Neuronal stem cell (in vitro differentiated cells): ENCODE data around the gene SPATS2.

Experiments used
- DNase-seq: peaks from one replicate; pipeline ENCODE4 v3.0.0-alpha.2; 2013; ENCODE audit warnings: low spot score
- H2AFZ ChIP-seq: one replicate; pipeline ENCODE4 v1.6.1; 2013; ENCODE audit warnings: mild to moderate bottlenecking, low read length, inconsistent platforms
- H2AK5ac ChIP-seq: 2 replicates; pipeline ENCODE4 v1.6.1; 2013; ENCODE audit warnings: low read depth, mild to moderate bottlenecking, inconsistent platforms, low read length, moderate library complexity, mixed read lengths
- H2BK120ac ChIP-seq: 2 replicates; pipeline ENCODE4 v1.6.1; 2013; ENCODE audit warnings: low read depth, mild to moderate bottlenecking, inconsistent platforms, low read length, moderate library complexity, mixed read lengths
- H2BK12ac ChIP-seq: one replicate; pipeline ENCODE4 v1.6.1; 2013; ENCODE audit warnings: low read length, inconsistent platforms
- H2BK15ac ChIP-seq: 2 replicates; pipeline ENCODE4 v1.6.1; 2013; ENCODE audit warnings: mild to moderate bottlenecking, low read length, inconsistent platforms, mixed read lengths
- H2BK5ac ChIP-seq: one replicate; pipeline ENCODE4 v1.6.1; 2013; ENCODE audit warnings: inconsistent platforms, mild to moderate bottlenecking, low read length, moderate library complexity
- H3K14ac ChIP-seq: one replicate; pipeline ENCODE4 v1.6.1; 2013; ENCODE audit warnings: low read length, inconsistent platforms
- H3K18ac ChIP-seq: 2 replicates; pipeline ENCODE4 v1.6.1; 2013; ENCODE audit warnings: low read length, inconsistent platforms
- H3K23ac ChIP-seq: 2 replicates; pipeline ENCODE4 v1.6.1; 2013; ENCODE audit warnings: low read depth, mild to moderate bottlenecking, mixed read lengths, low read length, inconsistent platforms; ENCODE audit not compliant: poor library complexity
- H3K27ac ChIP-seq: replicated peaks from 3 replicates; pipeline ENCODE4 v1.5.1; 2013; ENCODE audit warnings: low read length, inconsistent platforms
- H3K27me3 ChIP-seq, 3 experiments: 2 replicates each; pipeline ENCODE4 v1.6.1; 2013; ENCODE audit warnings: low read length in 3 of 3, mild to moderate bottlenecking in 2 of 3, inconsistent platforms in 1 of 3, low read depth in 1 of 3, mixed read lengths in 1 of 3, moderate library complexity in 1 of 3; ENCODE audit not compliant: control insufficient read depth in 3 of 3, insufficient read depth in 3 of 3
- H3K36me3 ChIP-seq, 2 donors: replicated peaks in 1 of 2; 2 replicates each; pipeline ENCODE4 v1.6.1; 2013; ENCODE audit warnings: low read length in 2 of 2; ENCODE audit not compliant: control insufficient read depth in 2 of 2, insufficient read depth in 2 of 2
- H3K4ac ChIP-seq: 2 replicates; pipeline ENCODE4 v1.6.1; 2013; ENCODE audit warnings: inconsistent platforms, mild to moderate bottlenecking, low read length, moderate library complexity
- H3K4me1 ChIP-seq, 2 donors: 1 replicate in 1 of 2; 2 replicates in 1 of 2; pipeline ENCODE4 v1.6.1; 2013; ENCODE audit warnings: low read length in 2 of 2, low read depth in 1 of 2; ENCODE audit not compliant: control insufficient read depth in 2 of 2, insufficient read depth in 1 of 2
- H3K4me2 ChIP-seq: one replicate; pipeline ENCODE4 v1.6.1; 2013; ENCODE audit warnings: mild to moderate bottlenecking, low read length, inconsistent platforms; ENCODE audit not compliant: insufficient read depth, poor library complexity, severe bottlenecking
- H3K4me3 ChIP-seq, 2 donors: 2 replicates each; pipeline ENCODE4 v1.5.1; 2013; ENCODE audit warnings: low read length in 2 of 2, mild to moderate bottlenecking in 2 of 2, inconsistent platforms in 1 of 2, moderate library complexity in 1 of 2
- H3K79me1 ChIP-seq: one replicate; pipeline ENCODE4 v1.6.1; 2013; ENCODE audit warnings: low read depth, mild to moderate bottlenecking, inconsistent platforms, low read length, moderate library complexity
- H3K9ac ChIP-seq: one replicate; pipeline ENCODE4 v1.6.1; 2013; ENCODE audit warnings: mild to moderate bottlenecking, low read depth, low read length, inconsistent platforms; ENCODE audit not compliant: poor library complexity
- H3K9me3 ChIP-seq, 2 donors: replicated peaks in 1 of 2; 2 replicates each; pipeline versions ENCODE3 to v1.6.1; 2013; ENCODE audit warnings: low read length in 2 of 2, mild to moderate bottlenecking in 2 of 2, inconsistent platforms in 1 of 2, low read depth in 1 of 2, mixed read lengths in 1 of 2, moderate library complexity in 1 of 2; ENCODE audit not compliant: control insufficient read depth in 2 of 2, insufficient read depth in 1 of 2
- H4K8ac ChIP-seq: one replicate; pipeline ENCODE4 v1.6.1; 2013; ENCODE audit warnings: low read depth, mild to moderate bottlenecking, inconsistent platforms, low read length, moderate library complexity
- H4K91ac ChIP-seq: one replicate; pipeline ENCODE4 v1.6.1; 2013; ENCODE audit warnings: low read length, low read depth, mild to moderate bottlenecking, inconsistent platforms; ENCODE audit not compliant: poor library complexity
- WGBS, 2 donors: extraction: QIAGEN DNeasy Blood & Tissue Kit; methylation state at CpG; one replicate each; pipeline ENCODE4 v1.1.7; 2013; ENCODE audit warnings: missing lambda C conversion rate in 2 of 2, mixed read lengths in 1 of 2; ENCODE audit not compliant: insufficient read length in 2 of 2, insufficient replicate concordance in 1 of 2; ENCODE audit errors: extremely low coverage in 2 of 2; 5-methylcytosine and 5-hydroxymethylcytosine counted together

The SPATS2 gene

DNA sequence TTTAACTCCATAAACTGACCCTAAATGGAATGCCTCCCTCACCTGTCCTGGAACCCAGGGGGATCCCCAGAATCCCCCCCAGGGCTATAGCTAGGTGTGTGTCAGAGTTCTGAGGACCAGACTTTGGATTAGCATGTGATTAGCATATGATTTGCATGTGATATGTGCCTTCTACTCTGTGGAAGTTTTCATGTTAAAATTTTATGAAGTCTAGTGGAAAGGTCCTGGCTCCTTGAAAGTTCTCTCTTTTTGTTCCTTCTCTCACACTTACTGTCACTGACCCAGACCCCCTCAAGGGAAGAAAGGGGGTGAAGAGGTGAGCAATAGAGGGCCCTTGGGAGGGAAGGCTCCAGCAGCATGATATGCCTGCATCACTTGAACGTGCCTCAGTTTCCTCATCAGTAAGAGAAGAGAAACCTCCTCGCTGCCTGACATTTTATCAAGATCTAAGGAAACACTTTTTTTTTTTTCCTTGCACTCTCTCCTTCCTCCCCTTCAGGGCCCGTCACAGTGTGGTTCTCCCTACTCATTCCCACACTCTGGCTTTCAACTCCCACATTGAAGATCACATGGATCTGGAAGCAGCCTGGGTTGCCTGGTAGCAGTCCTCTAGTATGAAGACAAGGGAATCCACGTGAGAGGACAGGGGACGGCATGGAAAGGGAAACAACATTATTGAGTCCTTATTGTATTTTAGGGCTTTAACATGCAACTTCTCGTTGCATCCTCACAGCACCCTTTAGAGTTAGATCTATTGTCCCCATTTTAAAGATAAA is 27.0 kb upstream of the SPATS2 start:
- H4K91ac ChIP-seq = no peak overlapping the region
- no peak overlapping the region for H3K18ac ChIP-seq
- H2BK120ac ChIP-seq = no peak overlapping the region
- peaks cover 23 to 95% (median 85%) of the 10 kb centered on the region in 3 experiments for H3K27me3 ChIP-seq
- no peak overlapping the region for H2BK15ac ChIP-seq
- no peak overlapping the region for H4K8ac ChIP-seq
- H3K9ac ChIP-seq = no peak overlapping the region
- DNase-seq = no peak
- H3K4me2 ChIP-seq = no peak overlapping the region
- H3K23ac ChIP-seq = no peak overlapping the region
- H2AFZ ChIP-seq = peak overlapping the region; percentile 95
- H3K27ac ChIP-seq = no peak overlapping the region
- no peak overlapping the region for H3K4ac ChIP-seq
- no CpG with 5 or more reads among the region's 6 CpGs for WGBS, 2 donors
- peaks cover 0 to 6% of the 10 kb centered on the region in 2 donors for H3K9me3 ChIP-seq
- no peaks in the 10 kb centered on the region for H3K79me1 ChIP-seq
- H3K4me3 ChIP-seq = no peak overlapping the region
- no peak overlapping the region for H2BK5ac ChIP-seq
- no peak overlapping the region for H2BK12ac ChIP-seq
- no peaks in the 10 kb centered on the region for H3K36me3 ChIP-seq
- no peak overlapping the region for H2AK5ac ChIP-seq
- H3K14ac ChIP-seq = no peak overlapping the region
- peaks cover 24 to 55% of the 10 kb centered on the region in 2 donors for H3K4me1 ChIP-seq

GRCh38 chr12:49340971-49341776 is 26.1 kb upstream of the SPATS2 start:
- H3K79me1 ChIP-seq = no peaks in the 10 kb centered on the region
- no CpG with 5 or more reads among the region's 14 CpGs for WGBS, 2 donors
- DNase-seq = no peak
- peak overlapping the region; percentile 47 for H2BK15ac ChIP-seq
- H3K18ac ChIP-seq = peak overlapping the region; percentile 95
- no peak overlapping the region for H3K14ac ChIP-seq
- H3K27ac ChIP-seq = no peak overlapping the region
- no peak overlapping the region for H3K23ac ChIP-seq
- H3K4ac ChIP-seq = no peak overlapping the region
- H3K4me2 ChIP-seq = peak overlapping the region; percentile 84
- peak overlapping the region; percentile 9 for H2AK5ac ChIP-seq
- peak overlapping the region in 1 of 2 donors; percentile 56 for H3K4me3 ChIP-seq
- H2AFZ ChIP-seq = peak overlapping the region; percentile 95
- H3K9me3 ChIP-seq = peaks cover 0 to 3% of the 10 kb centered on the region in 2 donors
- no peak overlapping the region for H4K91ac ChIP-seq
- no peak overlapping the region for H2BK5ac ChIP-seq
- H4K8ac ChIP-seq = no peak overlapping the region
- peaks cover 22 to 95% (median 84%) of the 10 kb centered on the region in 3 experiments for H3K27me3 ChIP-seq
- no peaks in the 10 kb centered on the region for H3K36me3 ChIP-seq
- H3K9ac ChIP-seq = no peak overlapping the region
- H2BK120ac ChIP-seq = no peak overlapping the region
- H3K4me1 ChIP-seq = peaks cover 29 to 61% of the 10 kb centered on the region in 2 donors
- no peak overlapping the region for H2BK12ac ChIP-seq

- no peaks in the 10 kb centered on the region for H3K79me1 ChIP-seq
- H3K4me2 ChIP-seq = peak overlapping the region; percentile 84
- H3K27me3 ChIP-seq = peaks cover 17 to 95% (median 84%) of the 10 kb centered on the region in 3 experiments
- H2AK5ac ChIP-seq = peak overlapping the region; percentile 9
- no peaks in the 10 kb centered on the region for H3K36me3 ChIP-seq
- no peak overlapping the region for H2BK5ac ChIP-seq
- H3K9ac ChIP-seq = peak overlapping the region; percentile 79
- no peak overlapping the region for H3K4ac ChIP-seq
- no peak overlapping the region for H4K8ac ChIP-seq
- H2AFZ ChIP-seq = peak overlapping the region; percentile 95
- peaks cover 0 to 3% of the 10 kb centered on the region in 2 donors for H3K9me3 ChIP-seq
- H3K27ac ChIP-seq = no peak overlapping the region
- no CpG with 5 or more reads among the region's 21 CpGs for WGBS, 2 donors
- peaks cover 31 to 64% of the 10 kb centered on the region in 2 donors for H3K4me1 ChIP-seq
- H2BK15ac ChIP-seq = peak overlapping the region; percentile 47
- H3K4me3 ChIP-seq = peak overlapping the region; percentile 56 to 73
- H3K23ac ChIP-seq = no peak overlapping the region
- H2BK120ac ChIP-seq = peak overlapping the region; percentile 43
- no peak for DNase-seq
- H2BK12ac ChIP-seq = no peak overlapping the region
- no peak overlapping the region for H4K91ac ChIP-seq
- peak overlapping the region; percentile 95 for H3K18ac ChIP-seq
- no peak overlapping the region for H3K14ac ChIP-seq
These were observed 25.5 kb upstream of the SPATS2 start for GRCh38 chr12:49341777-49342065.
